Lower leg skin (tissue), 3 donors: Measurements from ENCODE around the gene NCKAP5.

ENCODE experiments used
- CTCF ChIP-seq, 3 donors: fragments of 450-650 bp; IDR thresholded peaks; one replicate each; pipeline ENCODE4 v1.5.1; 2016; ENCODE audit warnings: antibody characterized with exemption in 3 of 3, mild to moderate bottlenecking in 3 of 3, moderate library complexity in 2 of 3
- POLR2A ChIP-seq, 2 donors: fragments of 450-650 bp; IDR thresholded peaks; one replicate each; pipeline ENCODE4 v1.6.1; 2016 to 2017; ENCODE audit warnings: antibody characterized with exemption in 2 of 2, mild to moderate bottlenecking in 1 of 2, moderate library complexity in 1 of 2

- TF ChIP-seq CTCF (IDR thresholded peaks at IDR 0.05) = no peak
- no peak for TF ChIP-seq POLR2A (IDR thresholded peaks at IDR 0.05)
Observed at GRCh38 chr2:132720393-132720792, 847.9 kb downstream of the NCKAP5 start.
